ENCODE measurements around the gene FBXO8.

FBXO8 gene

GRCh38 chr4:174286870-174287269, 3.4 kb upstream of the FBXO8 start:
- peaks cover 0 to 2% (median 0%) of the 10 kb centered on the region in 5 donors for H3K9me3 ChIP-seq (ENCODE audit: control insufficient read depth in 5 of 5, low read length in 5 of 5)
- H3K4me1 ChIP-seq (ENCODE audit: control insufficient read depth in 5 of 5, insufficient read depth in 5 of 5, low read length in 5 of 5), result peaks cover 0 to 22% (median 21%) of the 10 kb centered on the region in 5 donors
- no peaks in the 10 kb centered on the region for H3K36me3 ChIP-seq (ENCODE audit: control insufficient read depth in 5 of 5, insufficient read depth in 5 of 5, low read length in 5 of 5)
- H3K27ac ChIP-seq (ENCODE audit: low read depth, low read length), result no peak overlapping the region
- no peaks in the 10 kb centered on the region for H3K27me3 ChIP-seq (ENCODE audit: control insufficient read depth in 5 of 5, insufficient read depth in 4 of 5, low read length in 5 of 5)
- no peak overlapping the region for H3K4me3 ChIP-seq (ENCODE audit: low read depth in 1 of 5, low read length in 5 of 5)
- H3K9ac ChIP-seq (ENCODE audit: low read length in 5 of 5), result no peak overlapping the region

DNA sequence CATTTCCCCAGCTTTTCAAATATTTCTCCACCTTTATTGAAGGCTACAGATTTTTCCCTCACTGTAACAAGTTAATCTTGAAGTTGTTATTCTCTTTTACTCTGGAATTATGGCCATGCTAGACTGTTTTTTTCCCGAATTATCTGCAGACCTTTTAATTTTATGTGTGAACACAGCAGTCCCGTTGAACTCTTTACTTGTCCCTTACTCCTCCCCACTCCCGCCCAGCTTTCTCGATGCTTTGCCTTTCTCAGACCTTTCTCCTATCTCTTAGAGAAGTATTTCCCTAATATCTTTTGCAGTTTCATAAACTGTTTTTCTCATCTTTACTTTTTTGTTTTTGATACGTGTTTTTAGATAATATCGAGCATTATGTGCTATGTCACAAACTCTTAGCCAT, 1.0 kb upstream of the FBXO8 start:
- Histone ChIP-seq H3K4me3 (ENCODE audit: low read depth in 1 of 5, low read length in 5 of 5) (peak overlapping the region; percentile 85 to 100 (median 99)), H3K36me3 (ENCODE audit: control insufficient read depth in 5 of 5, insufficient read depth in 5 of 5, low read length in 5 of 5) (no peaks in the 10 kb centered on the region), H3K27ac (ENCODE audit: low read depth, low read length) (peak overlapping the region; percentile 98), H3K9ac (ENCODE audit: low read length in 5 of 5) (peak overlapping the region; percentile 84 to 99 (median 99)), H3K27me3 (ENCODE audit: control insufficient read depth in 5 of 5, insufficient read depth in 4 of 5, low read length in 5 of 5) (no peaks in the 10 kb centered on the region), H3K9me3 (ENCODE audit: control insufficient read depth in 5 of 5, low read length in 5 of 5) (peaks cover 0 to 1% (median 0%) of the 10 kb centered on the region in 5 donors), H3K4me1 (ENCODE audit: control insufficient read depth in 5 of 5, insufficient read depth in 5 of 5, low read length in 5 of 5) (peaks cover 0 to 30% (median 26%) of the 10 kb centered on the region in 5 donors)

DNA sequence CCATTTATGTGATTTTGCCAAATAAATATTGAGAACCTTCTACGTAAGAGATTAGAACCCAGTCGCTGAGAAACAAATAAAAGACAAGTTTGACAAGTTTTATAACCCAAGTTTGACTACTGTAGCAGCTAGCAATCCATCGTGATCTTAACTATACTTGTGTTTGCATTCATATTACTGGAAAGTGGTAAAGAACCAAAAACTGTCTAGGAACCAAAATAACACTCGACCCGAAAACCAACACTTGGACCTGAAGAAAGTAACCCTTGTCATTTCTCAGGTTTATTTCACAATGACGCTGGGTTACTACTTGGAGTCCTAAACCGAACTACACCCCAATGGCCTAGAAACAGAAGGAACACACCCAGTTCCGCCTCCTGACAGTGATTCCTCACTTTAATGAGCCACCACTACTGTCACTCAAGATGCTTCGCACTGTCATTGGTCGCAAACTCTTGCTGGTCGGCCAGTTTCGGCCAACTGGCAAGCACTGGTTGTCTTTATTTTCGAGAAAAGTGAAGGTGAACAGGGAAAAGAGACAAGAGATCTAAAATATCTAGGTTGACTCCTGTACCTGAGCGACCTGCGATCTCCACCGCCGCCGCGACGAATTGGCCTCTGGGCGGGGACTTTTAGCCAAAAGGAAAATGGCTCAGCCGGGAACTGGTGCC, 496 bp downstream of the FBXO8 start:
- H3K4me3 ChIP-seq (ENCODE audit: low read depth in 1 of 5, low read length in 5 of 5), result peak overlapping the region; percentile 85 to 100 (median 99)
- H3K4me1 ChIP-seq (ENCODE audit: control insufficient read depth in 5 of 5, insufficient read depth in 5 of 5, low read length in 5 of 5), result peaks cover 0 to 30% (median 26%) of the 10 kb centered on the region in 5 donors
- H3K9ac ChIP-seq (ENCODE audit: low read length in 5 of 5), result peak overlapping the region; percentile 84 to 99 (median 99)
- H3K36me3 ChIP-seq (ENCODE audit: control insufficient read depth in 5 of 5, insufficient read depth in 5 of 5, low read length in 5 of 5), result no peaks in the 10 kb centered on the region
- peak overlapping the region; percentile 98 for H3K27ac ChIP-seq (ENCODE audit: low read depth, low read length)
- H3K27me3 ChIP-seq (ENCODE audit: control insufficient read depth in 5 of 5, insufficient read depth in 4 of 5, low read length in 5 of 5), result no peaks in the 10 kb centered on the region
- peaks cover 0 to 2% (median 0%) of the 10 kb centered on the region in 5 donors for H3K9me3 ChIP-seq (ENCODE audit: control insufficient read depth in 5 of 5, low read length in 5 of 5)

GRCh38 chr4:174281901-174282300, 1.6 kb downstream of the FBXO8 start:
- H3K4me3 ChIP-seq (ENCODE audit: low read depth in 1 of 5, low read length in 5 of 5), result peak overlapping the region in 1 of 5 donors; percentile 85
- no peaks in the 10 kb centered on the region for H3K27me3 ChIP-seq (ENCODE audit: control insufficient read depth in 5 of 5, insufficient read depth in 4 of 5, low read length in 5 of 5)
- peak overlapping the region in 1 of 5 donors; percentile 98 for H3K9ac ChIP-seq (ENCODE audit: low read length in 5 of 5)
- no peaks in the 10 kb centered on the region for H3K36me3 ChIP-seq (ENCODE audit: control insufficient read depth in 5 of 5, insufficient read depth in 5 of 5, low read length in 5 of 5)
- peaks cover 0 to 2% (median 0%) of the 10 kb centered on the region in 5 donors for H3K9me3 ChIP-seq (ENCODE audit: control insufficient read depth in 5 of 5, low read length in 5 of 5)
- no peak overlapping the region for H3K27ac ChIP-seq (ENCODE audit: low read depth, low read length)
- H3K4me1 ChIP-seq (ENCODE audit: control insufficient read depth in 5 of 5, insufficient read depth in 5 of 5, low read length in 5 of 5), result peaks cover 0 to 30% (median 26%) of the 10 kb centered on the region in 5 donors

GRCh38 chr4:174281182-174281737, 2.2 kb downstream of the FBXO8 start:
- H3K4me3 ChIP-seq (ENCODE audit: low read depth in 1 of 5, low read length in 5 of 5), result no peak overlapping the region
- H3K27me3 ChIP-seq (ENCODE audit: control insufficient read depth in 5 of 5, insufficient read depth in 4 of 5, low read length in 5 of 5), result no peaks in the 10 kb centered on the region
- peaks cover 0 to 2% (median 0%) of the 10 kb centered on the region in 5 donors for H3K9me3 ChIP-seq (ENCODE audit: control insufficient read depth in 5 of 5, low read length in 5 of 5)
- no peak overlapping the region for H3K27ac ChIP-seq (ENCODE audit: low read depth, low read length)
- peak overlapping the region in 1 of 5 donors; percentile 24 for H3K9ac ChIP-seq (ENCODE audit: low read length in 5 of 5)
- no peaks in the 10 kb centered on the region for H3K36me3 ChIP-seq (ENCODE audit: control insufficient read depth in 5 of 5, insufficient read depth in 5 of 5, low read length in 5 of 5)
- H3K4me1 ChIP-seq (ENCODE audit: control insufficient read depth in 5 of 5, insufficient read depth in 5 of 5, low read length in 5 of 5), result peaks cover 0 to 30% (median 26%) of the 10 kb centered on the region in 5 donors

DNA sequence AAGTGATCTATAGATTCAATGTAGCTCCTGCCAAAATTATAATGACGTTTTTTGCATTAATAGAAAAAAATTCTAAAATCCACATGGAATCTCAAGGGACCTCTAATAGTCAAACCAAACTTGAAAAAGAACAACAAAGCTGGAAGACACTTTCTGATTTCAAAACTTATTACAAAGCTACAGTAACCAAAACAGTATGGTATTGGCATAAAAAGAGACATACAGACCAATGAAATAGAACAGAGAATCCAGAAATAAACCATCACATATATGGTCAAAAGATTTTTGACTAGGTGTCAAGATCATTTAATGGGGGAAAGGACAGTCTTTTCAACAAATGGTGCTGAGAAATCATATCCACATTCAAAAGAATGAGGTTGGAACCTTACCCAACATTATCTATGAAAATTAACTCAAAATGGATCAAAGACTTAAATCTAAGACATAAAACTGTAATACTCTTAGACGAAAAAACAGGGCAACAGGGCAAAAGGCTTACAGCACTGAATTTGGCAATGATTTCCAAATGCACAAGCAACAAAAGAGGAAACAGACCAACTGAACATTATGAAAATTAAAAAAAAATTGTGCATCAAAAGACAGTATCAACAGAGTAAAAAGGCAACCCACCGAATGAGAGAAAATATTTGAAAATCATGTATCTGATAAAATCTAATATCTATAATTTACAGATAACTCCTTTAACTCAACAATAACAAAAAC, 3.9 kb downstream of the FBXO8 start:
- Histone ChIP-seq H3K4me3 (ENCODE audit: low read depth in 1 of 5, low read length in 5 of 5) (no peak overlapping the region), H3K9me3 (ENCODE audit: control insufficient read depth in 5 of 5, low read length in 5 of 5) (peaks cover 0 to 2% (median 0%) of the 10 kb centered on the region in 5 donors), H3K36me3 (ENCODE audit: control insufficient read depth in 5 of 5, insufficient read depth in 5 of 5, low read length in 5 of 5) (no peaks in the 10 kb centered on the region), H3K9ac (ENCODE audit: low read length in 5 of 5) (no peak overlapping the region), H3K27me3 (ENCODE audit: control insufficient read depth in 5 of 5, insufficient read depth in 4 of 5, low read length in 5 of 5) (no peaks in the 10 kb centered on the region), H3K27ac (ENCODE audit: low read depth, low read length) (no peak overlapping the region), H3K4me1 (ENCODE audit: control insufficient read depth in 5 of 5, insufficient read depth in 5 of 5, low read length in 5 of 5) (peaks cover 0 to 26% (median 20%) of the 10 kb centered on the region in 5 donors)

DNA sequence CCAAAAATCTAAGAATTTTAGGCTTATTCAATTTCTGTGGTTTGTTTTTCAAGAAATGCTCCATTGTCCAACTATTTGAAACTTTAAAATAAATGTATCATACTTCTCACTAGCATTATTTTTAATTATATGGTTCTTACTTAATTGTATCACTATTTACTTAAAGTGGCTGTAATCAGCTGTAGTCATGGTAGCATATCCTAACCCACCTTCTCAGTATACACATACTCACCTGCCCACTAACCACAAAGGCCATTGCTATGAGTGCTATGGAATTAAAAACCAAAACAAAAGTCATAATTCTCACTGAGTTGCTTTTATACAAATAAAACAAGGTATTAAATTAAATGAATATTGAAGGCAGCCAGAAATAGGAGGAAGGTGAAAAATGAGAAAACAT, 5.0 kb downstream of the FBXO8 start:
- no peak overlapping the region for H3K9ac ChIP-seq (ENCODE audit: low read length in 5 of 5)
- no peak overlapping the region for H3K27ac ChIP-seq (ENCODE audit: low read depth, low read length)
- peaks cover 0 to 19% (median 14%) of the 10 kb centered on the region in 5 donors for H3K4me1 ChIP-seq (ENCODE audit: control insufficient read depth in 5 of 5, insufficient read depth in 5 of 5, low read length in 5 of 5)
- H3K4me3 ChIP-seq (ENCODE audit: low read depth in 1 of 5, low read length in 5 of 5), result no peak overlapping the region
- H3K9me3 ChIP-seq (ENCODE audit: control insufficient read depth in 5 of 5, low read length in 5 of 5), result peaks cover 0 to 2% (median 0%) of the 10 kb centered on the region in 5 donors
- H3K36me3 ChIP-seq (ENCODE audit: control insufficient read depth in 5 of 5, insufficient read depth in 5 of 5, low read length in 5 of 5), result no peaks in the 10 kb centered on the region
- no peaks in the 10 kb centered on the region for H3K27me3 ChIP-seq (ENCODE audit: control insufficient read depth in 5 of 5, insufficient read depth in 4 of 5, low read length in 5 of 5)

DNA sequence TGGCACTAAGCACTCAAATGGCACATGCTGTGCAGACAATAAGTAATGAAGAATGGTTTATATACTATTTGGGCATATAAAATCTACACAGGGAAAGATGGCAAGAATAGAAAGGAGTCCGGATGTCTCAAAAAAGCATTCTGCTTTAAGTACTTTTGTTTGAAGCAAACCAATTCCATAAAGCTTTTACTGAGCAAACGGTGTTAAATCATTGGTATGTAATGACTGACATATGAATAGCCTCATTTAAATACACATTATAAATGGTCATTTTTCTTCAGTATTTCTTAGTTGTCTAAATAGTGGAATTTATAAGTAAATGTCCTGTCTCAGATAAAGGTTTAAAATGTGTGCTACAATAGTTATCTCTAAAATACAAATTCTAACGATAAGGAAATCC, 6.0 kb downstream of the FBXO8 start:
- Histone ChIP-seq H3K36me3 (ENCODE audit: control insufficient read depth in 5 of 5, insufficient read depth in 5 of 5, low read length in 5 of 5) (no peaks in the 10 kb centered on the region), H3K27ac (ENCODE audit: low read depth, low read length) (no peak overlapping the region), H3K9me3 (ENCODE audit: control insufficient read depth in 5 of 5, low read length in 5 of 5) (peaks cover 0 to 2% (median 0%) of the 10 kb centered on the region in 5 donors), H3K9ac (ENCODE audit: low read length in 5 of 5) (no peak overlapping the region), H3K27me3 (ENCODE audit: control insufficient read depth in 5 of 5, insufficient read depth in 4 of 5, low read length in 5 of 5) (no peaks in the 10 kb centered on the region), H3K4me3 (ENCODE audit: low read depth in 1 of 5, low read length in 5 of 5) (no peak overlapping the region), H3K4me1 (ENCODE audit: control insufficient read depth in 5 of 5, insufficient read depth in 5 of 5, low read length in 5 of 5) (peaks cover 0 to 14% (median 10%) of the 10 kb centered on the region in 5 donors)

DNA sequence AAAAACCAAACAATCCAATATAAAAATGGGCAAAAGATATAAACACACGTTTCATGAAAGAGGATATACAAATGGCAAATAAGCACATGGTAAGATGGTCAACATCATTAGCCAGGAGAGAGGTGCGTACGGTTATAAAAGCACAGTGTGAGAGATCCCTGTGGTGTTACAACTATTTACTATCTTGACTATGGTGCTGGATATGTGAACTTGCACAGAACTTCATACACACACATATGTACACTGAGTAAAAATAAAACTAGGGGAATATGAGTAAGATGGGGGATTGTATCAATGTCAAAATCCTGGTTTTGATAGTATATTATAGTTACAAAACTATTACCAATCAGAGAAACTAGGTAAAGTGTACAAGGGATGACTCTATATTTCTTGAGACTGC, 8.4 kb downstream of the FBXO8 start:
- Histone ChIP-seq H3K27me3 (ENCODE audit: control insufficient read depth in 5 of 5, insufficient read depth in 4 of 5, low read length in 5 of 5) (no peaks in the 10 kb centered on the region), H3K4me1 (ENCODE audit: control insufficient read depth in 5 of 5, insufficient read depth in 5 of 5, low read length in 5 of 5) (no peaks in the 10 kb centered on the region), H3K36me3 (ENCODE audit: control insufficient read depth in 5 of 5, insufficient read depth in 5 of 5, low read length in 5 of 5) (no peaks in the 10 kb centered on the region), H3K9ac (ENCODE audit: low read length in 5 of 5) (no peak overlapping the region), H3K4me3 (ENCODE audit: low read depth in 1 of 5, low read length in 5 of 5) (no peak overlapping the region), H3K9me3 (ENCODE audit: control insufficient read depth in 5 of 5, low read length in 5 of 5) (peaks cover 0 to 2% (median 0%) of the 10 kb centered on the region in 5 donors), H3K27ac (ENCODE audit: low read depth, low read length) (no peak overlapping the region)

DNA sequence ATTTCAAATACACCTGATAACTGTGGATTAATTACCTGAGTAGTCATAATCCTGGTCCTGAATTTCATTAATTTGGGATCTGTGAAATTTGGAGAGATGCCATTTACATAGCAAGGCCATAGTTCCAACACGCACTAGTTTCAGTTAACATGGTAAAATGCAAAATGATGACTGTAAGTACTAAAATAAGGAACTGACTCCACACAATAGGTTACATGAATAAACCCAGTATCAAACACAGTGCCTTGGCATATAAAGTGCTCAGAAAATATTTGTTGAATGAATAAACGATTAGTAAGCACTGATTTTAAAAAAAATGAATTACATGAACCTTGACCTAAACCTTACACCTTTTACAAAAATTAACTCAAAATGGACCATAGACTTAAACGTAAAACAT, 9.0 kb downstream of the FBXO8 start:
- peaks cover 0 to under 1% (median 0%) of the 10 kb centered on the region in 5 donors for H3K9me3 ChIP-seq (ENCODE audit: control insufficient read depth in 5 of 5, low read length in 5 of 5)
- H3K27me3 ChIP-seq (ENCODE audit: control insufficient read depth in 5 of 5, insufficient read depth in 4 of 5, low read length in 5 of 5), result no peaks in the 10 kb centered on the region
- H3K36me3 ChIP-seq (ENCODE audit: control insufficient read depth in 5 of 5, insufficient read depth in 5 of 5, low read length in 5 of 5), result no peaks in the 10 kb centered on the region
- H3K9ac ChIP-seq (ENCODE audit: low read length in 5 of 5), result no peak overlapping the region
- no peak overlapping the region for H3K27ac ChIP-seq (ENCODE audit: low read depth, low read length)
- H3K4me1 ChIP-seq (ENCODE audit: control insufficient read depth in 5 of 5, insufficient read depth in 5 of 5, low read length in 5 of 5), result no peaks in the 10 kb centered on the region
- H3K4me3 ChIP-seq (ENCODE audit: low read depth in 1 of 5, low read length in 5 of 5), result no peak overlapping the region

Data from subcutaneous abdominal adipose tissue (tissue), 5 donors.